GM10266 (cell line): ENCODE data around the gene EPHA3.

Experiments used
- DNase-seq: peaks from one replicate; pipeline ENCODE4 v3.0.0; 2012; ENCODE audit errors: extremely low spot score
- TF ChIP-seq, protein P1 (sequence below): IDR thresholded peaks from 2 replicates; pipeline ENCODE4 v1.5.1; 2012; ENCODE audit warnings: mild to moderate bottlenecking, low read depth; ENCODE audit not compliant: control insufficient read depth, insufficient read depth; ENCODE audit errors: missing control alignments

Gene EPHA3

DNA sequence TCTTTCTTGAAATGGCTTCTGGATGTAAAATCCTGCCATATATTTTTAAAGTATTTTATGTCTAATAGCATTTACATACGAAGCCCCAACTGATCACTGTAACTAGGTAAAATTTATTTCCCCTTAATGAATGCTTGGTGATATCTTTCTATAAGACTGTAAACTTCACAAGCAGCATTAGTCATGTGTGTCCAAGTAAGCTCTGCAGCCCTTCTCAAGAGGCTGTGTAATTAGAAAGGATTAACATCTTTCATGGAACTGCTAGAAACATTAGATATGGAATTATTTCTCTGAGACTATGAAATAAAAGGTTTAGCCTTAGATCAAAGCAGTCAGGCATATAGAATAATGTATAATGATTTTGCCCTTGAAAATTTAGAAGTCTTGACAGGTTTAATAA lies 143.3 kb downstream of the EPHA3 start:
- TF ChIP-seq, protein P1, sequence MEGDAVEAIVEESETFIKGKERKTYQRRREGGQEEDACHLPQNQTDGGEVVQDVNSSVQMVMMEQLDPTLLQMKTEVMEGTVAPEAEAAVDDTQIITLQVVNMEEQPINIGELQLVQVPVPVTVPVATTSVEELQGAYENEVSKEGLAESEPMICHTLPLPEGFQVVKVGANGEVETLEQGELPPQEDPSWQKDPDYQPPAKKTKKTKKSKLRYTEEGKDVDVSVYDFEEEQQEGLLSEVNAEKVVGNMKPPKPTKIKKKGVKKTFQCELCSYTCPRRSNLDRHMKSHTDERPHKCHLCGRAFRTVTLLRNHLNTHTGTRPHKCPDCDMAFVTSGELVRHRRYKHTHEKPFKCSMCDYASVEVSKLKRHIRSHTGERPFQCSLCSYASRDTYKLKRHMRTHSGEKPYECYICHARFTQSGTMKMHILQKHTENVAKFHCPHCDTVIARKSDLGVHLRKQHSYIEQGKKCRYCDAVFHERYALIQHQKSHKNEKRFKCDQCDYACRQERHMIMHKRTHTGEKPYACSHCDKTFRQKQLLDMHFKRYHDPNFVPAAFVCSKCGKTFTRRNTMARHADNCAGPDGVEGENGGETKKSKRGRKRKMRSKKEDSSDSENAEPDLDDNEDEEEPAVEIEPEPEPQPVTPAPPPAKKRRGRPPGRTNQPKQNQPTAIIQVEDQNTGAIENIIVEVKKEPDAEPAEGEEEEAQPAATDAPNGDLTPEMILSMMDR, result no peak
- no peak for DNase-seq

DNA sequence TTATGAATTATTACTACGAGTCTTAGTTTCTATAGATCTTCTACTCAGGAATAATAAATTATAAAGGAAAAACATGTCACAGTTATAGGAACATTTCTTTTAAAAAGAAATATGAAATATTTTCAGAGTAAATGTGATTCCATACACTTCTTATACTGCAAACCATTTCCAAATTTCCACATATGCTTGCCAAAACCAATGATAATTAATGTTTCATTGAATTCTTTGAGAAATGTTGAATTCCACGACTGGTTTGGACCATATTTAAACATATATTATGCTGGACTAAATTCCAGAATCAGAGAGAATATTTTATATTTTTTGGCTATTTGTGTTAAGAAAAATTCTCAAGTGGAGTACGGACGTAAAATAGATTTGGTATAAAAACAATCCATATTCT lies 144.6 kb downstream of the EPHA3 start:
- TF ChIP-seq, protein P1, result no peak
- DNase-seq, result no peak

DNA sequence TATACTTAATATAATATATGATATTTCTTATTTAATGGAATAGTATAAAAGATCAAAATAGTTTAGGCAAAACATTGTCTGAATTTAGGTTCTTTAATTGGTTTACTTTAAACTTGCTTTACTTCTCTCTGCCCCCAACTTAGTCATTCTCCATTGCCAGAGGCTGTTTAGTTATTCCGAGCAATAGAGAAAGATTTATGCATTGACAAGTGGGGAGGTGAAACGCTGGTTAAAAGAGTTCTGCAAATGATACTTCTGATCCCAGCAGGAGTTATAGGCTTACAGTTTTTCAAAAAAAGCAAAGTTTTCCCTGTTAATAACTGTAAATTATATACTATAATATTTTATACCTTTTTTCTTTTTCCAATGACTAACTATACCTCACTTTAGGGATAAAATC lies 145.4 kb downstream of the EPHA3 start:
- TF ChIP-seq, protein P1, result no peak

DNA sequence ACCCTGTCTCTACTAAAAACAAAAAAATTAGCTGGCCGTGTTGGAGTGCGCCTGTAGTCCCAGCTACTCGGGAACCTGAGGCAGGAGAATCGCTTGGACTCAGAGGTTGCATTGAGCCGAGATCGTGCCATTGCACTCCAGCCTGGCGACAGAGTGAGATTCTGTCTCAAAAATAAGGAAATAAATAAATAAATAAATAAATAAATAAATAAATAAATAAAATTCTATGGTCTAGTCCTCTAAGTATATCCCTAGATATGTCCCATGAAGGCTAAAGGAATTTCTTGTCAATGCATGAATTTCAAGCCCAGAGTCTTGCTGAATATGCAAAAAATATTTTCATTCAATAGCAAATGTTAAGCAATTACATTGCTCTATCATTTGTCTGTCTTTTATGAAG lies 149.0 kb downstream of the EPHA3 start:
- TF ChIP-seq, protein P1, result no peak
- DNase-seq, result no peak

More for the DNA sequence above, 145.4 kb downstream of the EPHA3 start:
- DNase-seq, result no peak

DNA sequence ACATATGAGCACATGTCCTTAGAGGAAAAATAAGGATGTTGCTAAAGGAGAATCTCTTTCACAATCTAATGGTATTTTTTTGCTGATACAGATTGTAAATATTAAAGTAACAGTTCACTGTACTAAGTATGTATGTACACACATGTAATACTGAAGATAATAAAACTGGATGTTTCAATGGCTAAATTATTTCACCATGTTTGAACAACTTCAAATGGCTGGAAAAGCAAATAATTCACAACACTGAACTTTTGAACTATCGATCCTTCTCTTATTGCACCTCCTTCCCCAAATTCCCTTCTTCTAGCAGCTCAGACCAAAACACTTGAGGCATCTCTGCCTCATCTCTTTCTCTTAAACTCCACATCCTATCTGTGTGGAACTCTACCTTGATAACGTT lies 149.5 kb downstream of the EPHA3 start:
- TF ChIP-seq, protein P1, result no peak
- no peak for DNase-seq

DNA sequence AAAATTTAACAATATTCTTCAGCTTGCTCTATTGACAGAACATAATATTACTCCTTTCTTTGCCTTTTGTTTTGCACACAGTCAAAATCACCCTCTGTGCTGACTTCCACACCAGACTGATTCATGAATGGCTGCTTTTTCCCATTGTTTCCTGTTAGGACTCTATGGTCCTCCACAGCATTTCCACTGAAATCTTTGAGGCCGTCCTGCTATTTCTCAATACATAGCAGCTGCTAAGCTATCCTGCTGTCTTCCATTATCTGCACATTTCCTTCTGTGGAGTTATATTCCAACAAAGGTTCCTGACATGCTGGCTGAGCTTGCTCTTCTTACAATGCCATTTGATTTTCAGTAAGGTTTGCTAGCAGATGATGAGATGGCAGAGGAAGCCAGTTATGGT lies 153.3 kb downstream of the EPHA3 start:
- DNase-seq, result no peak
- TF ChIP-seq, protein P1, result no peak

DNA sequence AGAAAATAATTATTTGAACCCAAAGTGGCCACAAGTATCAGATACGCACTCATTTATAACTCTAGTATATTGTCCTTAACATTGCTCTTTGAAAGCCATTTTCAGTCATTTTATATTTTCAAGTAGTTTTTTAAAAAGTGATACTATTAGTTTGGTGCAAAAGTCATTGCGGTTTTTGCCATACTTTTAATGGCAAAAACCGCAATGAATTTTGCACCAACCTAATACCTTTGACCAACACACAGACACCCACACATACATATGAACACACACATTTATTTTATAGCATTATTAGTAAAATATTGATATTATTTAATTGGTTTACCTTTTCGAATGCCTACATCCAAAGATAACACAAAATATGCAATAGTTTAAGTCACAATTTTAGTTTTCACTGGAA lies 154.3 kb downstream of the EPHA3 start:
- DNase-seq, result no peak
- TF ChIP-seq, protein P1, result no peak
